Right lobe of liver (tissue), 6 donors: ENCODE measurements around the gene DYNC1I1. TPM values are rescaled to one million over a fixed set of nuclear protein-coding genes. Genes with fewer than 3 reads are reported as not detected.
A peak's percentile ranks its signal among the peaks of the same experiment; 100 is the strongest.

Source experiments
- ATAC-seq, 4 donors: fragments of 200-7000 bp; cut with Tn5 transposase; one replicate each; pipeline ENCODE4 v1.9.1; 2020; ENCODE audit warnings: mild to moderate bottlenecking in 4 of 4, moderate library complexity in 4 of 4
- DNase-seq, 3 donors: peaks; one replicate each; pipeline ENCODE4 v3.0.0-alpha.2; 2020
- H3K27ac ChIP-seq, 3 donors: fragments of 200-600 bp; one replicate each; pipeline ENCODE4 v1.8.0; 2022
- H3K27me3 ChIP-seq, 2 donors: fragments of 200-600 bp; one replicate each; pipeline ENCODE4 v1.8.0; 2022
- H3K36me3 ChIP-seq, 4 donors: fragments of 200-600 bp; sonication (generic) in 1 of 4; one replicate each; pipeline versions ENCODE4 v1.5.1 to v1.8.0; 2017 to 2022; ENCODE audit warnings: control low read depth in 1 of 4
- H3K4me1 ChIP-seq, 4 donors: fragments of 200-600 bp; sonication (generic) in 1 of 4; one replicate each; pipeline versions ENCODE4 v1.5.1 to v1.8.0; 2017 to 2022; ENCODE audit warnings: control low read depth in 1 of 4
- H3K4me3 ChIP-seq, 3 donors: fragments of 200-600 bp; one replicate each; pipeline ENCODE4 v1.8.0; 2022
- H3K9me3 ChIP-seq, 4 donors: fragments of 200-600 bp; sonication (generic) in 1 of 4; one replicate each; pipeline versions ENCODE4 v1.5.1 to v1.8.0; 2017 to 2022; ENCODE audit warnings: control low read depth in 1 of 4
- CTCF ChIP-seq, 4 donors: fragments of 200-600 bp in 3 of 4; fragments of 450-650 bp in 1 of 4; IDR thresholded peaks; one replicate each; pipeline versions ENCODE4 v1.5.1 to v1.8.0; 2016 to 2022; ENCODE audit warnings: antibody characterized with exemption in 4 of 4, mild to moderate bottlenecking in 2 of 4
- POLR2A ChIP-seq: fragments of 450-650 bp; IDR thresholded peaks from one replicate; pipeline ENCODE4 v1.6.1; 2017; ENCODE audit warnings: antibody characterized with exemption, mild to moderate bottlenecking
- WGBS: methylation state at CpG from one replicate; pipeline ENCODE4 v1.1.6; 2018; ENCODE audit warnings: low coverage, low lambda C conversion rate; ENCODE audit not compliant: insufficient coverage; ENCODE audit errors: missing lambda C conversion rate; 5-methylcytosine and 5-hydroxymethylcytosine counted together
- intact Hi-C, 2 donors: fragments of 100-400 bp; cut with DNase I; formaldehyde crosslinking; loops; one replicate each; pipeline versions ENCODE4 v1.11.2 to v1.14.1; 2022
- total RNA-seq, 6 experiments: library from RNA; depleted of rRNA in 2 of 6; stranded (reverse); fragments of >200 nt in 2 of 6; fragmentation: NEBNext Ultra II Directional in 3 of 6; extraction: Animal tissue kit (Norgen Biotek cat#: 25700) in 3 of 6; gene quantifications; one replicate each; pipeline versions ENCODE4 v1.1.0 to v1.2.4, GENCODE V29; 2016 to 2023
- donor health status: DM: no; HTN: yes; CAD: no.
- donor health status: DM: no; HTN: no; CAD: no.
- donor health status: DM: no; HTN: no; CAD: no.
- donor health status: DM: no; HTN: yes; CAD: no.
- donor health status: DM: no; HTN: yes; CAD: no.

DYNC1I1 gene
- total RNA-seq, 6 experiments from 2014 or later, result 0.09 to 1.1 (median 0.62) TPM

GRCh38 chr7:95881597-95881996 is 109.2 kb downstream of the DYNC1I1 start:
- H3K9me3 ChIP-seq, result no peaks in the 10 kb centered on the region
- no peaks in the 10 kb centered on the region for H3K4me1 ChIP-seq
- no peak overlapping the region for H3K27ac ChIP-seq
- H3K27me3 ChIP-seq, result no peaks in the 10 kb centered on the region
- no peak for ATAC-seq
- H3K36me3 ChIP-seq, result no peaks in the 10 kb centered on the region
- 43% methylated on average over 1 of the region's 1 CpG for WGBS
- no peak overlapping the region for H3K4me3 ChIP-seq
- TF ChIP-seq POLR2A (no peak), CTCF (IDR thresholded peaks at IDR 0.05) (no peak)
- no peak for DNase-seq
- intact Hi-C loops, result no loop called here

- intact Hi-C loops, result no loop called here
- H3K27me3 ChIP-seq, result no peaks in the 10 kb centered on the region
- no peak overlapping the region for H3K27ac ChIP-seq
- H3K9me3 ChIP-seq, result no peaks in the 10 kb centered on the region
- H3K36me3 ChIP-seq, result no peaks in the 10 kb centered on the region
- no peak for DNase-seq
- TF ChIP-seq POLR2A (no peak), CTCF (IDR thresholded peaks at IDR 0.05) (no peak)
- WGBS, result 71% methylated on average over 3 of the region's 3 CpGs
- H3K4me3 ChIP-seq, result no peak overlapping the region
- no peak for ATAC-seq
- no peaks in the 10 kb centered on the region for H3K4me1 ChIP-seq
These were observed 110.9 kb downstream of the DYNC1I1 start for GRCh38 chr7:95883217-95883616.

- intact Hi-C loops, result no loop called here
- TF ChIP-seq POLR2A, result no peak
- TF ChIP-seq CTCF (IDR thresholded peaks at IDR 0.05), result no peak
- no peak for DNase-seq
- Histone ChIP-seq H3K9me3 (no peaks in the 10 kb centered on the region), H3K27ac (no peak overlapping the region), H3K4me1 (no peaks in the 10 kb centered on the region), H3K27me3 (no peaks in the 10 kb centered on the region), H3K36me3 (no peaks in the 10 kb centered on the region), H3K4me3 (no peak overlapping the region)
- 21% methylated on average over 4 of the region's 4 CpGs for WGBS
- ATAC-seq, result peak; percentile 61 to 82 (median 70)
These were observed 114.2 kb downstream of the DYNC1I1 start for GRCh38 chr7:95886501-95887090.

- DNase-seq, result no peak
- TF ChIP-seq CTCF (IDR thresholded peaks at IDR 0.05), result no peak
- TF ChIP-seq POLR2A, result no peak
- Histone ChIP-seq H3K4me1 (no peaks in the 10 kb centered on the region), H3K9me3 (no peaks in the 10 kb centered on the region), H3K36me3 (no peaks in the 10 kb centered on the region), H3K27ac (no peak overlapping the region), H3K27me3 (no peaks in the 10 kb centered on the region), H3K4me3 (no peak overlapping the region)
- intact Hi-C loops, result no loop called here
- ATAC-seq, result no peak
These were observed 121.1 kb downstream of the DYNC1I1 start for GRCh38 chr7:95893484-95893883.
